Left ventricle myocardium superior (tissue), 1 donor: ENCODE results near the gene NEURL1B. TPM values are rescaled to one million over a fixed set of nuclear protein-coding genes. Genes with fewer than 3 reads are reported as not detected.

Experiments used
- ATAC-seq: fragments of 200-7000 bp; cut with Tn5 transposase; one replicate; pipeline ENCODE4 v1.9.1; 2020; ENCODE audit warnings: mild to moderate bottlenecking, moderate library complexity
- DNase-seq: peaks from one replicate; pipeline ENCODE4 v3.0.0-alpha.2; 2020
- intact Hi-C: fragments of 100-400 bp; cut with micrococcal nuclease; formaldehyde crosslinking; loops from one replicate; pipeline ENCODE4 v1.11.0; 2022
- microRNA-seq: library from miRNA; unstranded; fragments of <30 nt; microRNA quantifications from one replicate; pipeline ENCODE4 v1.2.0, GENCODE V29; 2020; ENCODE audit warnings: borderline number of aligned reads
- total RNA-seq: library from RNA; stranded (reverse); fragmentation: NEBNext Ultra II Directional; extraction: Animal tissue kit (Norgen Biotek cat#: 25700); gene quantifications from one replicate; pipeline ENCODE4 v1.2.1, GENCODE V29; 2021
- donor health status: DM: no; HTN: yes; CAD: no; lungs with severe emphysema.

Gene NEURL1B
- total RNA-seq, 1 donor from 2014 or later, result 32.0 TPM

GRCh38 chr5:172732201-172732865, 91.3 kb downstream of the NEURL1B start:
- ATAC-seq, result no peak
- intact Hi-C loops, result no loop called here
- no peak for DNase-seq

GRCh38 chr5:172733131-172733973, 92.3 kb downstream of the NEURL1B start:
- intact Hi-C loops, result no loop called here
- DNase-seq, result peak; percentile 86
- ATAC-seq, result peak; percentile 92

GRCh38 chr5:172733974-172734346, 92.9 kb downstream of the NEURL1B start:
- ATAC-seq (peak; percentile 48), DNase-seq (peak; percentile 53)
- intact Hi-C loops, result no loop called here

- intact Hi-C loops, result no loop called here
- ATAC-seq, result no peak
- no peak for DNase-seq
Measured at GRCh38 chr5:172735141-172735831, 94.2 kb downstream of the NEURL1B start.

- intact Hi-C loops, result no loop called here
- ATAC-seq, result no peak
- DNase-seq, result no peak
Measured at GRCh38 chr5:172736508-172737135, 95.6 kb downstream of the NEURL1B start.

GRCh38 chr5:172739375-172739774, 98.3 kb downstream of the NEURL1B start:
- intact Hi-C loops, result no loop called here
- DNase-seq (no peak), ATAC-seq (no peak)

GRCh38 chr5:172740428-172741205, 99.6 kb downstream of the NEURL1B start:
- peak; percentile 86 for DNase-seq
- ATAC-seq, result peak; percentile 92
- intact Hi-C loops, result no loop called here

Small RNA genes within 50 kb of the gene (microRNA-seq; reads per million reads assigned to microRNA genes)
- not detected for gene MIR5003

Other genes with a start within 250 kb of the NEURL1B start
- 5.0 TPM for gene SH3PXD2B, start 186.7 kb upstream of the NEURL1B start, total RNA-seq
- gene DUSP1, start 129.9 kb downstream of the NEURL1B start, total RNA-seq, result 98.9 TPM
- gene ERGIC1, start 193.0 kb downstream of the NEURL1B start, total RNA-seq, result 81.4 TPM